Activated CD8-positive, alpha-beta memory T cell treated with anti-CD3 and anti-CD28 coated beads, Interleukin-2, amount 10 ng/mL, durations not matched to agents 7 days and 5 days (primary cell): ENCODE results near the gene UQCC2. TPM values are rescaled to one million over a fixed set of nuclear protein-coding genes. Genes with fewer than 3 reads are reported as not detected.
A peak's percentile ranks its signal among the peaks of the same experiment; 100 is the strongest.

ENCODE experiments used
- ATAC-seq: fragments of 150-1000 bp; cut with Tn5 transposase; one replicate; pipeline ENCODE4 v1.10.0; 2021; ENCODE audit warnings: moderate library complexity
- CTCF ChIA-PET: fragments of 350-600 bp; sonication (Branson Sonifier 250); formaldehyde crosslinking; loops from one replicate; lab custom pipeline; 2021; ENCODE audit warnings: antibody characterized with exemption; lab: Charles Lee
- DNase-seq: peaks from one replicate; pipeline ENCODE4 v3.0.0-alpha.2; 2020
- H3K27ac Mint-ChIP-seq: one replicate; pipeline ENCODE4 v1.8.0; 2021; ENCODE audit warnings: mild to moderate bottlenecking, mixed read lengths
- H3K27me3 Mint-ChIP-seq: one replicate; pipeline ENCODE4 v1.8.0; 2021; ENCODE audit warnings: mixed read lengths
- H3K36me3 Mint-ChIP-seq: one replicate; pipeline ENCODE4 v1.8.0; 2021; ENCODE audit warnings: mild to moderate bottlenecking, mixed read lengths
- H3K4me1 Mint-ChIP-seq: one replicate; pipeline ENCODE4 v1.8.0; 2021; ENCODE audit warnings: mixed read lengths
- H3K4me3 Mint-ChIP-seq: one replicate; pipeline ENCODE4 v1.8.0; 2021; ENCODE audit warnings: mild to moderate bottlenecking, moderate library complexity, mixed read lengths
- H3K9me3 Mint-ChIP-seq: one replicate; pipeline ENCODE4 v1.8.0; 2022; ENCODE audit warnings: low read depth, mixed read lengths
- total RNA-seq, 2 experiments: library from RNA; stranded (reverse); gene quantifications; one replicate each; pipeline ENCODE4 v1.2.3, GENCODE V29; 2021

The UQCC2 gene
- total RNA-seq, 2 experiments from 2014 or later, result 94.8 to 108 TPM

DNA sequence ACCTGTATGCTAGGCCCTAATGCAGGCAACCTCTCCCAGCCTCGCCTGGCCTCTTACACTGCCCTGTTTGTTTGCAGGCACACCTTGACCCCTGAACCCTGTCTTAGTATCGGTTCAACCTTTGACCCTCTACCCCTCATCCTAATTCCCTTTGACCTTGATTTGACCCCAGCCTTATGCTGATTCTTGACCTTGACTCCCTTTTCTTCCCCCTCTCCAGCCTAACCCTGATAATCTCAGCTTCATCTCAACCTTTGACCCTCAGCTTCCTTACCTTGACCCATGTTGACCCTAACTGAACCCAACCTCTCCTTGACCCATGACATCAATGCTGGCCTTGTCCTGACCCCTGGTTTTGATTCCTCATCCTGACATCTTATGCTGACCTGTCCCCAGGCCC is 33.8 kb downstream of the UQCC2 start:
- CTCF ChIA-PET, result no interaction called here
- peaks cover 36% of the 10 kb centered on the region for H3K36me3 Mint-ChIP-seq

DNA sequence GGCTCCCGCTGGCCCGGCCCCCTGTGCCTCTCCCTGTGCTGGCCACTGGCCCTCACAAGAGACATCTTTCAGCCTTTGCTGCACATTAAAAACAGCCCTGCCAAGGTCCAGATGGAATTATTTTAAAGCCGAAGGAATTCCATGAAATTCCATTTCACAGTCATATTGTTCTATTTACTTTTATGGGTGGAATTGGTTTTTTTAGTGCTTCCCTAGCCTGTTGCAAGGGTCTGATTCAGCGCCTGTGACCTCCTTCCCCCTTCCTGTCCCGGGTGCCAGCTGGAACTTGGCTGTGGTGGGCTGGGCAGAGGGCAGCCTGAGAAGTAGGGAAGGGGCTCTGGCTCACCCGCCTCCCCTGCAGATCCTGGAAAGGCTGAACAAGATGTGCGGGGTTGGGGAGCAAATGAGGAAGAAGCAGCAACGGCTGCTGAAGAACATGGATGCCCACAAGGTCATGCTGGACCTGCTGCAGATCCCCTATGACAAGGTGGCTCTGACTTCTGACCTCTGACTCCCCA is 34.3 kb downstream of the UQCC2 start:
- ATAC-seq (no peak), DNase-seq (no peak)
- no peak overlapping the region for H3K27ac Mint-ChIP-seq
- no peaks in the 10 kb centered on the region for H3K27me3 Mint-ChIP-seq
- CTCF ChIA-PET, result no interaction called here
- peaks cover 34% of the 10 kb centered on the region for H3K36me3 Mint-ChIP-seq
- peaks cover under 1% of the 10 kb centered on the region for H3K4me1 Mint-ChIP-seq
- no peak overlapping the region for H3K4me3 Mint-ChIP-seq
- no peaks in the 10 kb centered on the region for H3K9me3 Mint-ChIP-seq

More for the DNA sequence above, 33.8 kb downstream of the UQCC2 start:
- Mint-ChIP-seq H3K27me3 (no peaks in the 10 kb centered on the region), H3K4me1 (peaks cover 4% of the 10 kb centered on the region), H3K4me3 (no peak overlapping the region), H3K27ac (no peak overlapping the region), H3K9me3 (no peaks in the 10 kb centered on the region)
- no peak for DNase-seq
- no peak for ATAC-seq

DNA sequence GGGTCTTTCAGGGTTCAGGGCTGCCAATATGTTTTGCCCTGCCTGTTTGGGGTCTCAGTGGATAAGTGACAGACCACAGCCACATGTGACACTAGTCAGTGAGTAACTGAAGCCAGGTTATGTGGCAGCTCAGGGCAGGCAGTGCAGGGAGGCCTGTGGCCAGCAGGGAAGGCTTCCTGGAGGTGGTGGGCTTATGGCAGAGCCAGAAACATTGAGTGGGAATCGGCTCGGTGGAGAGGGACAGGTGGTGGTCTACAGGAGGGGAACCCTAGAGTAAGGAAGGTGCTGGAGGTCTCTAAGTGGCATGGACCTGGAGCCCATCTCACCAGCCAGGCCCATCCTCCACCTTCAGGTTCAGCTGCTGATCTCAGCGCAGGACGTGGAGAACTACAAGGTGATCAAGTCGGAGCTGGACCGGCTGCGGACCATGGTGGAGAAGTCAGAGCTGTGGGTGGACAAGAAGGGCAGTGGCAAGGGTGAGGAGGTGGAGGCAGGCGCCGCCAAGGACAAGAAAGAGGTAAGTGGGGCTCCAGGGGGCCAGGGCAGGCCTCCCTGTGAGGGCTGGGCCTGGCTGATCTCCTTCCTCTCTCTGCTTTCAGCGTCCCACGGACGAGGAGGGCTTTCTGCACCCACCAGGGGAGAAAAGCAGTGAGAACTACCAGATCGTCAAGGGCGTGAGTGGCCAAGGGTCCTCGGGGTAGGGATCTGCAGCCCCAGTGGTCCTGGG is 34.9 kb downstream of the UQCC2 start:
- Mint-ChIP-seq H3K27ac (no peak overlapping the region), H3K4me1 (no peaks in the 10 kb centered on the region), H3K4me3 (no peak overlapping the region), H3K9me3 (no peaks in the 10 kb centered on the region), H3K27me3 (no peaks in the 10 kb centered on the region), H3K36me3 (peaks cover 34% of the 10 kb centered on the region)
- CTCF ChIA-PET, result no interaction called here
- DNase-seq (no peak), ATAC-seq (no peak)

DNA sequence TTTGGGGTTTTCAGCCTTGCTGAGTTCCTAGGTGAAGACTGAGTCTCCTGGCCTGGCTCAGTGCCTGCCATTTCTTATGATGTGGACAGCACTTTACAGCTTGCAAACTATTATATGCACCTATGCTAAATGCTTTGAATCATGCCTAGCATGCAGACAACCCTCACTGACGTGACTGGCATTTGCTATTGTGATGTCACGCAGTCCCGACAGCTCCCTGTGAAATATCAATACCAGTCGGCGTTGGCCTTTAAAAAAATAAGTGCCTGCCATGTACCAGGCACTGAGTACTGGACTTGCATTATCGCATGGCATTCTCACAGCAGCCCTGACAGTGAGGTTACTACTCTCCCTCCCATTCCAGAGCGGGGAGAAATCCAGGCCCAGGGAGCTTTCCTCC is 35.5 kb downstream of the UQCC2 start:
- no peak overlapping the region for H3K4me3 Mint-ChIP-seq
- no peak for ATAC-seq
- CTCF ChIA-PET, result no interaction called here
- peaks cover 32% of the 10 kb centered on the region for H3K36me3 Mint-ChIP-seq
- DNase-seq, result no peak
- H3K4me1 Mint-ChIP-seq, result no peaks in the 10 kb centered on the region
- no peak overlapping the region for H3K27ac Mint-ChIP-seq
- no peaks in the 10 kb centered on the region for H3K27me3 Mint-ChIP-seq
- H3K9me3 Mint-ChIP-seq, result no peaks in the 10 kb centered on the region

DNA sequence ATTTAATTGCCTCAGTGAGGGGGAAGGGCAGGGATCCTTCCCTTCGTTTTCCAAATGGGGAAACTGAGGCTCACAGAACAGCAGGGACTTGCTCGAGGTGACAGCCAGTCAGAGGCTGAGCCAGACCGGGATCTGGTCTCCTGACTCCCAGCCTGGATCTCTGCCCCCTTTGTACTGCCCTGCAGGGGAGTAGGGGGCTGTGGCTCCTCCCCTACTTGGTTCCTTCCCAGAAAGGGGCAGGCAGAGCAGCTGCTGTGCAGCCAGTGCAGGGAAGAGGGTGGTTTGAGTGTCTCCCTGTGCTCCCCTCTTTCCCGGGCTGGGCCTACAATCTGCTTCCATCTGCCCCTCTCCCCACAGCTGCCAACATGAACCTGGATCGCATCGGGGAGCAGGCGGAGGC is 37.6 kb downstream of the UQCC2 start:
- ATAC-seq (no peak), DNase-seq (no peak)
- no peaks in the 10 kb centered on the region for H3K9me3 Mint-ChIP-seq
- H3K27ac Mint-ChIP-seq, result no peak overlapping the region
- CTCF ChIA-PET, result no interaction called here
- peaks cover under 1% of the 10 kb centered on the region for H3K4me1 Mint-ChIP-seq
- H3K4me3 Mint-ChIP-seq, result no peak overlapping the region
- H3K27me3 Mint-ChIP-seq, result no peaks in the 10 kb centered on the region
- H3K36me3 Mint-ChIP-seq, result peaks cover 31% of the 10 kb centered on the region

DNA sequence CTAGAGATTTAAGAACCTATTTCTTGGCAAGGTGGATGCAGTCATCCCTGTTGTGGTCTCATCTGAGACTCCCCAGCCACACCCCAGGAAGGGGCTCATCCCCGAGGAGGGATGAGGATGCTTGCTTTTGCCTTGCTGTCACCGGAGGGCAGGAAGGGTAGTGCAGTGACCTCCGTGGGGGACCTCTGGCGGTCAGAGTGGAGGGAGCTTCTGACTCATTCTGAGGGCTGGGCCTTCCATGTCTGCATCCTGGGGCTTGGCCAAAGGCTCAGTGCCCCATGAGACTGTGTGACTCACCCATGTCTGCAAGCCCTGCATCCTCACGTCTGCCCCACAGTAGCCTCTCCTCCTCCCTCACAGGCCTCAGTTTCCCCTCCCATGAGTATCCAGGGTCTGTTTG is 38.7 kb downstream of the UQCC2 start:
- peaks cover 33% of the 10 kb centered on the region for H3K36me3 Mint-ChIP-seq
- CTCF ChIA-PET, result interaction anchor here (1.5 kb wide), 1 partner anchor 28 kb away, joined by 5 read pairs; no protein-coding TSS in a partner anchor
- peaks cover 5% of the 10 kb centered on the region for H3K4me1 Mint-ChIP-seq
- ATAC-seq (no peak), DNase-seq (no peak)
- H3K4me3 Mint-ChIP-seq, result no peak overlapping the region
- H3K27me3 Mint-ChIP-seq, result no peaks in the 10 kb centered on the region
- H3K9me3 Mint-ChIP-seq, result no peaks in the 10 kb centered on the region
- H3K27ac Mint-ChIP-seq, result no peak overlapping the region

DNA sequence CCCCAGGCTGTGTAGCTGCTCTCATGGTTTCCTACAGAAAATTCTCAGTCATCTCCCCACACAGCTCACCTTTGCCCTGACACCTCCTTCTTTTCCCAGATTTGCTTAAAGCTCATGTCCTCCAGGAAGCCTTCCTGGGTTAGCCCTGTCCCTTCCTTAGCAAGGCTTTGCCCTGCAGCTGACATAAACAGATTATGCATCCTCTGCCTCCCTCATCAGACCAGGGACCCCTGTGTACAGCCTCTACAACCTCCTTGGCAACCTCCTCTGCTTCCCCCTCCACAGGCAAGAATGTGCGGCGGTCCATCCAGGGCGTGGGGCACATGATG is 39.8 kb downstream of the UQCC2 start:
- DNase-seq (no peak), ATAC-seq (no peak)
- H3K27ac Mint-ChIP-seq, result no peak overlapping the region
- peaks cover 5% of the 10 kb centered on the region for H3K4me1 Mint-ChIP-seq
- no peak overlapping the region for H3K4me3 Mint-ChIP-seq
- CTCF ChIA-PET, result interaction anchor here (1.0 to 1.5 kb wide), 2 partner anchors 29 to 277 kb away, joined by 3 to 5 read pairs; no protein-coding TSS in a partner anchor
- H3K9me3 Mint-ChIP-seq, result no peaks in the 10 kb centered on the region
- H3K27me3 Mint-ChIP-seq, result no peaks in the 10 kb centered on the region
- H3K36me3 Mint-ChIP-seq, result peaks cover 30% of the 10 kb centered on the region

DNA sequence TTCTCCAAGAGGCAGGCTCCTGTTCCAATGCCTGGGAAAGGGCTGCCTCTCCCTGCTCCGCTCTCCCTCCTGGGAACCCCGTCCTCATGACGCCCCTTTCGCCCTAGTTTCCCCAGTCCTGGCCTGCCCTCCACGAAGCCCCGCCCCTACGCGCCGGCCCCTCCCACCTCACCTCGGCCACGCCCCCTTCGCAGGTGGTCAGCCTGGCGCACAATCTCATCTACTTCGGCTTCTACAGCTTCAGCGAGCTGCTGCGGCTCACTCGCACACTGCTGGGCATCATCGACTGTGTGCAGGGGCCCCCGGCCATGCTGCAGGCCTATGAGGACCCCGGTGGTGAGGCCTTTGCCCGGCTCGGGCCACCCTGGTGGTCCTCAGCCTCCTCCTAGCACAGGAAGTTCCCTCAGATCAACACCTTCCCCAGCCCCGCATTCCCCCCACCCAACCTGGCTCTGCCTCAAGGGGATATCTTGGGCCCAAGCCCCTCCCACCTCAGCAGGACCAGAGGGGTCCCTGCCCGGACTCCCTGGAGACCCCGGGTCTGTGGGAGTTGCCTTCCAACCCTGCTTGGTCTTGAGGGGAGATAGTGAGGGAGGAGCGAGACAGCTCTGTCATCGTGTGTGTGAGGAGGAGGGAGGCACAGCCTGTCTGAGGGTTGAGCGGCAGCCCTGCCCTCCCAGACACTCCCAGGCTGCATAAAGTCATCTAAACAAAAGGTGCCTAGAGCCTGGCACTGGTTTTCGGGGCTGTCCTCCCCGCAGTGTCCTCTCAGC is 40.3 kb downstream of the UQCC2 start:
- peaks cover 5% of the 10 kb centered on the region for H3K4me1 Mint-ChIP-seq
- CTCF ChIA-PET, result interaction anchor here (1.0 to 1.5 kb wide), 2 partner anchors 29 to 277 kb away, joined by 3 to 5 read pairs; no protein-coding TSS in a partner anchor
- no peaks in the 10 kb centered on the region for H3K27me3 Mint-ChIP-seq
- no peak for ATAC-seq
- no peak overlapping the region for H3K27ac Mint-ChIP-seq
- H3K36me3 Mint-ChIP-seq, result peaks cover 34% of the 10 kb centered on the region
- no peak overlapping the region for H3K4me3 Mint-ChIP-seq
- no peaks in the 10 kb centered on the region for H3K9me3 Mint-ChIP-seq
- no peak for DNase-seq

DNA sequence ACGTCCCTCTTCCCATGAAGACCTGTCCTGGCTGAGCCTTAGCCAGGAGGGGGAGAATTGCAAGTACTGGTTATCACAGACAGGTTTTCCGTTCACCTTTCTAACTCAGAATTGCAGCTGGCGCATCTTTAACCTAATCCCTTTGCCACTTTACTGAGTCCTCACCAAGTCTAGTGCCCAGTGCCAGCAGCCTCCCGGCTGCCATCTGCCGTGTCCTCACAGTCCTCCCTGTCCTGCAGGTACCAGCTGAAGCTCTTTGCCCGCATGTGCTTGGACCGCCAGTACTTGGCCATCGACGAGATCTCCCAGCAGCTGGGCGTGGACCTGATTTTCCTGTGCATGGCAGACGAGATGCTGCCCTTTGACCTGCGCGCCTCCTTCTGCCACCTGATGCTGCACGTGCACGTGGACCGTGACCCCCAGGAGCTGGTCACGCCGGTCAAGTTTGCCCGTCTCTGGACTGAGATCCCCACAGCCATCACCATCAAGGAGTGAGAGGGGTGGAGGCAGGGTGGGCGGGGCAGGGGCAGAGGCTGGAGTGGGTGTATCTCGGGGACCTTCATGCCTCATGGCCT is 41.3 kb downstream of the UQCC2 start:
- no peak overlapping the region for H3K4me3 Mint-ChIP-seq
- no peak overlapping the region for H3K27ac Mint-ChIP-seq
- peaks cover 34% of the 10 kb centered on the region for H3K36me3 Mint-ChIP-seq
- no peak for ATAC-seq
- CTCF ChIA-PET, result interaction anchor here (0.9 kb wide), 1 partner anchor 30 kb away, joined by 4 read pairs; no protein-coding TSS in a partner anchor
- H3K9me3 Mint-ChIP-seq, result no peaks in the 10 kb centered on the region
- peaks cover 5% of the 10 kb centered on the region for H3K4me1 Mint-ChIP-seq
- DNase-seq, result no peak
- H3K27me3 Mint-ChIP-seq, result no peaks in the 10 kb centered on the region

DNA sequence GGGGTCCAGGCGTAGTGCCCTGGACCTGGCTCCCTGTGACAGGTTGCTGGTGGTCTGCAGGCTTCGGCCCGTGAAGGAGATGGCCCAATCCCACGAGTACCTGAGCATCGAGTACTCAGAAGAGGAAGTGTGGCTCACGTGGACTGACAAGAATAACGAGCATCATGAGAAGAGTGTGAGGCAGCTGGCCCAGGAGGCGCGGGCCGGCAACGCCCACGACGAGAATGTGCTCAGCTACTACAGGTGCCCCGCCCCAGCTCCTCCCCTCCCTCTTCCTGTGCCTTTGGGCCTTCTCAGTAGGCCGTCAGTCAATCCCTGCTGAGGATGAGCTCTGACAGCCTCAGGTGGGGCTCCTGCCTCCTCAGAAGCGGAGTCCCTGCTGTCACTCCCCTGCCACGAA is 42.6 kb downstream of the UQCC2 start:
- DNase-seq (no peak), ATAC-seq (no peak)
- CTCF ChIA-PET, result no interaction called here
- H3K27ac Mint-ChIP-seq, result peak overlapping the region; percentile 23
- peaks cover 30% of the 10 kb centered on the region for H3K36me3 Mint-ChIP-seq
- no peak overlapping the region for H3K4me3 Mint-ChIP-seq
- no peaks in the 10 kb centered on the region for H3K9me3 Mint-ChIP-seq
- H3K4me1 Mint-ChIP-seq, result peaks cover 5% of the 10 kb centered on the region
- H3K27me3 Mint-ChIP-seq, result no peaks in the 10 kb centered on the region

DNA sequence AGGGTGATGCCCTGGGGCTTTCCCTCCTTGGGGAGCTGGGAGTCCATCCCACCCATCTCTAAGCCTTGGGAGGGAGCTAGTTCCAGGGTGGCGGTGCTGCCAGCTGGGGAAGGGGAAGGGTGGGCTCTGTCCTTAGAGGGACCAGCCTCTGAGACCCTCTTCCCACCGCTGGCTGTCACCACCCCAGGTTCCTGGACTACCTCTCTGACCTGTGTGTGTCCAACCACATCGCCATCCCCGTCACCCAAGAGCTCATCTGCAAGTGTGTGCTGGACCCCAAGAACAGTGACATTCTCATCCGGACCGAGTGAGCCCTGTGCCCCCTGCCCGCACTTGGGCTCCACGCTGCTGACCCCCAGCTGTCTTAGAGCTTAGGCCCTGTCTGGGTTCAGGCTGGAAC is 43.2 kb downstream of the UQCC2 start:
- H3K27ac Mint-ChIP-seq, result no peak overlapping the region
- peaks cover 5% of the 10 kb centered on the region for H3K4me1 Mint-ChIP-seq
- no peaks in the 10 kb centered on the region for H3K9me3 Mint-ChIP-seq
- no peak for DNase-seq
- no peaks in the 10 kb centered on the region for H3K27me3 Mint-ChIP-seq
- ATAC-seq, result no peak
- CTCF ChIA-PET, result no interaction called here
- peaks cover 27% of the 10 kb centered on the region for H3K36me3 Mint-ChIP-seq
- no peak overlapping the region for H3K4me3 Mint-ChIP-seq

DNA sequence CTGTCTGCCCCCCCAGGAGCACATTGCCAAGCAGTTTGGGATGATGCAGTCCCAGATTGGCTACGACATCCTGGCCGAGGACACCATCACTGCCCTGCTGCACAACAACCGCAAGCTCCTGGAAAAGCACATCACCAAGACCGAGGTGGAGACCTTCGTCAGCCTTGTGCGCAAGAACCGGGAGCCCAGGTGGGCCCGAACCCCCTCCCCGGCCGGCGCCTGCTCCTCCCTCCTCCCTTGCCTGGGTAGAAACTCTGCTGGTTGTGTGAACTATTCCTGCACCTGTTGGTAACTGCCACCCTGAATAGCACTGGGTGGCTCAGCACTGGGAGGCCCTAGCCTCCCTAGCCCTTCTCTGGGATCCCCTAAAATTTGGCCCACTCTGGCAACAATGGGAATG is 43.7 kb downstream of the UQCC2 start:
- no peaks in the 10 kb centered on the region for H3K9me3 Mint-ChIP-seq
- H3K4me1 Mint-ChIP-seq, result peaks cover 5% of the 10 kb centered on the region
- no peak for ATAC-seq
- no peak for DNase-seq
- CTCF ChIA-PET, result no interaction called here
- no peak overlapping the region for H3K27ac Mint-ChIP-seq
- H3K27me3 Mint-ChIP-seq, result no peaks in the 10 kb centered on the region
- H3K4me3 Mint-ChIP-seq, result no peak overlapping the region
- peaks cover 26% of the 10 kb centered on the region for H3K36me3 Mint-ChIP-seq

DNA sequence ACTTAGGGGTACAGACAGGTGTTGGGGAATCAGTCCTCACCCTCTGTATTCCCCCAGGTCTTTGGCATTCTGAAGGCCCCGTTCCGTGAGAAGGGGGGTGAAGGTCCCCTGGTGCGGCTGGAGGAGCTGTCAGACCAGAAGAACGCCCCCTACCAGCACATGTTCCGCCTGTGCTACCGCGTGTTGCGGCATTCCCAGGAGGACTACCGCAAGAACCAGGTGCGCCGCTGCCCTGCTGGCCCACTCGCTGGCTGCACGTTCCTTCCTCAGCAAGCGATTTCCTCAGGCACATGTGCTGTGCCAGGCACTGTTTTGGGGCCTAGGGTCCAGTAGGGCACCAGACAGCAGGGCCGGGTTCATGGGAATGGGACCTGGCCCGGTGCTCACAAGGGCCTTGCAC is 44.4 kb downstream of the UQCC2 start:
- Mint-ChIP-seq H3K27ac (no peak overlapping the region), H3K4me1 (peaks cover 5% of the 10 kb centered on the region), H3K36me3 (peaks cover 26% of the 10 kb centered on the region), H3K4me3 (no peak overlapping the region), H3K9me3 (no peaks in the 10 kb centered on the region), H3K27me3 (no peaks in the 10 kb centered on the region)
- DNase-seq (no peak), ATAC-seq (no peak)
- CTCF ChIA-PET, result no interaction called here
